IPS DF 6.9 (cell line): ENCODE measurements around the gene XRCC3.
"Not testable (repeated sequence)": the region's sequence is repeated elsewhere in the genome, so short reads cannot be mapped to it uniquely, and the experiment has no call there.

Experiments
- DNase-seq: peaks from one replicate; pipeline ENCODE4 v3.0.0-alpha.2; 2013; ENCODE audit warnings: low read depth, low spot score
- H3K27ac ChIP-seq: one replicate; pipeline ENCODE4 v1.5.1; 2013; ENCODE audit warnings: low read length, control low read depth
- H3K27me3 ChIP-seq: 2 replicates; pipeline ENCODE4 v1.6.1; 2013; ENCODE audit warnings: mild to moderate bottlenecking, low read length; ENCODE audit not compliant: control insufficient read depth, insufficient read depth
- H3K36me3 ChIP-seq: 2 replicates; pipeline ENCODE4 v1.6.1; 2013; ENCODE audit warnings: low read length; ENCODE audit not compliant: control insufficient read depth, insufficient read depth
- H3K4me1 ChIP-seq: 2 replicates; pipeline ENCODE4 v1.6.1; 2013; ENCODE audit warnings: low read length; ENCODE audit not compliant: control insufficient read depth, insufficient read depth
- H3K4me3 ChIP-seq: 2 replicates; pipeline ENCODE4 v1.5.1; 2013; ENCODE audit warnings: mild to moderate bottlenecking, low read length
- H3K9me3 ChIP-seq: 2 replicates; pipeline ENCODE4 v1.6.1; 2013; ENCODE audit warnings: low read length, inconsistent platforms; ENCODE audit not compliant: control insufficient read depth, insufficient read depth
- WGBS: extraction: QIAGEN DNeasy Blood & Tissue Kit; methylation state at CpG from one replicate; pipeline ENCODE4 v1.1.7; 2013; ENCODE audit warnings: mixed read lengths, missing lambda C conversion rate; ENCODE audit not compliant: insufficient read length, insufficient coverage; 5-methylcytosine and 5-hydroxymethylcytosine counted together

Gene XRCC3

GRCh38 chr14:103667671-103668070, 47.6 kb downstream of the XRCC3 start:
- Histone ChIP-seq H3K4me3 (no peak overlapping the region), H3K27ac (no peak overlapping the region), H3K4me1 (no peaks in the 10 kb centered on the region; the same call in 1 of the 2 replicates), H3K36me3 (peaks cover 5% of the 10 kb centered on the region; the same call in 1 of the 2 replicates), H3K27me3 (no peaks in the 10 kb centered on the region), H3K9me3 (no peaks in the 10 kb centered on the region)
- no CpG with 5 or more reads among the region's 4 CpGs for WGBS
- DNase-seq = no peak

- no peak for DNase-seq
- no peak overlapping the region for H3K4me3 ChIP-seq
- no CpG with 5 or more reads among the region's 13 CpGs for WGBS
- no peaks in the 10 kb centered on the region for H3K9me3 ChIP-seq
- no peaks in the 10 kb centered on the region; the same call in 1 of the 2 replicates for H3K4me1 ChIP-seq
- no peak overlapping the region for H3K27ac ChIP-seq
- H3K27me3 ChIP-seq = no peaks in the 10 kb centered on the region
- H3K36me3 ChIP-seq = peaks cover 12% of the 10 kb centered on the region; the same call in 1 of the 2 replicates
Observed at GRCh38 chr14:103663506-103663905, 51.7 kb downstream of the XRCC3 start.

- no peak overlapping the region for H3K27ac ChIP-seq
- WGBS = no CpG with 5 or more reads among the region's 17 CpGs
- peaks cover 15% of the 10 kb centered on the region; the same call in 1 of the 2 replicates for H3K36me3 ChIP-seq
- H3K27me3 ChIP-seq = no peaks in the 10 kb centered on the region
- DNase-seq = no peak
- no peaks in the 10 kb centered on the region for H3K9me3 ChIP-seq
- no peak overlapping the region for H3K4me3 ChIP-seq
- no peaks in the 10 kb centered on the region; the same call in 1 of the 2 replicates for H3K4me1 ChIP-seq
Observed at GRCh38 chr14:103662591-103662990, 52.7 kb downstream of the XRCC3 start.

- no peak overlapping the region for H3K4me3 ChIP-seq
- H3K36me3 ChIP-seq = peaks cover 19% of the 10 kb centered on the region
- H3K27me3 ChIP-seq = no peaks in the 10 kb centered on the region
- H3K9me3 ChIP-seq = no peaks in the 10 kb centered on the region
- no peak overlapping the region for H3K27ac ChIP-seq
- 100% methylated on average over 1 of the region's 10 CpGs for WGBS
- no peak for DNase-seq
- H3K4me1 ChIP-seq = no peaks in the 10 kb centered on the region; the same call in 1 of the 2 replicates
Observed at GRCh38 chr14:103662029-103662428, 53.2 kb downstream of the XRCC3 start.

GRCh38 chr14:103659631-103660030, 55.6 kb downstream of the XRCC3 start:
- Histone ChIP-seq H3K27ac (no peak overlapping the region), H3K36me3 (peaks cover 27% of the 10 kb centered on the region), H3K4me3 (no peak overlapping the region), H3K27me3 (no peaks in the 10 kb centered on the region), H3K9me3 (no peaks in the 10 kb centered on the region), H3K4me1 (no peaks in the 10 kb centered on the region; the same call in 1 of the 2 replicates)
- no peak for DNase-seq
- no CpG with 5 or more reads among the region's 7 CpGs for WGBS

GRCh38 chr14:103657471-103657870, 57.8 kb downstream of the XRCC3 start:
- Histone ChIP-seq H3K27ac (no peak overlapping the region), H3K36me3 (peaks cover 30% of the 10 kb centered on the region), H3K4me1 (no peaks in the 10 kb centered on the region), H3K27me3 (no peaks in the 10 kb centered on the region), H3K4me3 (no peak overlapping the region), H3K9me3 (no peaks in the 10 kb centered on the region)
- no peak for DNase-seq
- no CpG with 5 or more reads among the region's 13 CpGs for WGBS

- H3K9me3 ChIP-seq = no peaks in the 10 kb centered on the region
- H3K4me1 ChIP-seq = no peaks in the 10 kb centered on the region
- WGBS = no CpG with 5 or more reads among the region's 1 CpG
- H3K27me3 ChIP-seq = no peaks in the 10 kb centered on the region
- DNase-seq = no peak
- H3K4me3 ChIP-seq = no peak overlapping the region
- H3K27ac ChIP-seq = no peak overlapping the region
- H3K36me3 ChIP-seq = peaks cover 30% of the 10 kb centered on the region
Observed at GRCh38 chr14:103656756-103657133, 58.5 kb downstream of the XRCC3 start.

- no peaks in the 10 kb centered on the region for H3K4me1 ChIP-seq
- H3K27me3 ChIP-seq = no peaks in the 10 kb centered on the region
- no peak overlapping the region for H3K4me3 ChIP-seq
- H3K36me3 ChIP-seq = peaks cover 29% of the 10 kb centered on the region
- no peak overlapping the region for H3K27ac ChIP-seq
- no CpG with 5 or more reads among the region's 4 CpGs for WGBS
- no peak for DNase-seq
- no peaks in the 10 kb centered on the region for H3K9me3 ChIP-seq
Observed at GRCh38 chr14:103656031-103656755, 59.1 kb downstream of the XRCC3 start.

GRCh38 chr14:103654619-103655018, 60.6 kb downstream of the XRCC3 start:
- Histone ChIP-seq H3K4me1 (no peaks in the 10 kb centered on the region), H3K27me3 (no peaks in the 10 kb centered on the region), H3K27ac (no peak overlapping the region), H3K4me3 (no peak overlapping the region), H3K36me3 (peaks cover 24% of the 10 kb centered on the region), H3K9me3 (no peaks in the 10 kb centered on the region)
- no peak for DNase-seq
- no CpG with 5 or more reads among the region's 6 CpGs for WGBS

GRCh38 chr14:103653805-103654204, 61.4 kb downstream of the XRCC3 start:
- Histone ChIP-seq H3K27ac (no peak overlapping the region), H3K4me1 (no peaks in the 10 kb centered on the region), H3K36me3 (peaks cover 20% of the 10 kb centered on the region), H3K4me3 (no peak overlapping the region), H3K9me3 (no peaks in the 10 kb centered on the region), H3K27me3 (no peaks in the 10 kb centered on the region)
- no peak for DNase-seq
- whole genome bisulfite sequencing = no CpG with 5 or more reads among the region's 4 CpGs

- H3K9me3 ChIP-seq, H3K4me1 ChIP-seq, DNase-seq, H3K4me3 ChIP-seq, H3K27ac ChIP-seq, H3K27me3 ChIP-seq: not testable (repeated sequence)
- no CpG with 5 or more reads among the region's 10 CpGs for WGBS
- peaks cover 20% of the 10 kb centered on the region for H3K36me3 ChIP-seq
Observed at GRCh38 chr14:103653336-103653735, 61.9 kb downstream of the XRCC3 start.
